Liver (tissue), 3 donors: Measurements from ENCODE around the gene HEATR5A.

Experiments used
- ATF3 ChIP-seq: IDR thresholded peaks from 2 replicates; pipeline ENCODE4 v1.6.1; 2016; ENCODE audit warnings: antibody characterized with exemption
- CTCF ChIP-seq: fragments of 150-350 bp; IDR thresholded peaks from 2 replicates; pipeline ENCODE4 v1.5.1; 2017; ENCODE audit warnings: improper control_type of control experiment, low read depth, low read length; ENCODE audit not compliant: missing input control
- JUND ChIP-seq, 2 donors: IDR thresholded peaks; 2 replicates each; pipeline ENCODE4 v1.6.1; 2016; ENCODE audit warnings: antibody characterized with exemption in 2 of 2
- MAX ChIP-seq: IDR thresholded peaks from 2 replicates; pipeline ENCODE4 v1.6.1; 2016; ENCODE audit warnings: antibody characterized with exemption
- NR2F2 ChIP-seq: IDR thresholded peaks from 2 replicates; pipeline ENCODE4 v1.6.1; 2016; ENCODE audit warnings: antibody characterized with exemption
- RAD21 ChIP-seq, 2 donors: IDR thresholded peaks; 2 replicates each; pipeline ENCODE4 v1.6.1; 2016; ENCODE audit warnings: antibody characterized with exemption in 2 of 2, mild to moderate bottlenecking in 2 of 2
- REST ChIP-seq: IDR thresholded peaks from 2 replicates; pipeline ENCODE4 v1.6.1; 2016; ENCODE audit warnings: antibody characterized with exemption, mild to moderate bottlenecking
- YY1 ChIP-seq: IDR thresholded peaks from 2 replicates; pipeline ENCODE4 v1.6.1; 2016; ENCODE audit warnings: antibody characterized with exemption, mild to moderate bottlenecking
- ZBTB33 ChIP-seq: IDR thresholded peaks from 2 replicates; pipeline ENCODE4 v1.6.1; 2016; ENCODE audit warnings: antibody characterized with exemption
- donor health status: healthy.
- donor health status: healthy.

GRCh38 chr14:31286456-31287293 lies 133.7 kb downstream of the HEATR5A start:
- TF ChIP-seq CTCF = peak; percentile 38
- TF ChIP-seq RAD21 (IDR thresholded peaks at IDR 0.05) = peak; percentile 26 to 76
- TF ChIP-seq REST = no peak
- TF ChIP-seq YY1 = no peak
- no peak for TF ChIP-seq MAX
- no peak for TF ChIP-seq ATF3
- no peak for TF ChIP-seq JUND (IDR thresholded peaks at IDR 0.05)
- TF ChIP-seq NR2F2 = no peak
- TF ChIP-seq ZBTB33 = no peak
